ENCODE results near the gene TMEM63B. TPM values are rescaled to one million over a fixed set of nuclear protein-coding genes. Genes with fewer than 3 reads are reported as not detected.

The TMEM63B gene
- total and polyA plus RNA-seq, 2 of the 8 experiments (the other 6 are each of a cell fraction or from before 2014, with no cell fraction given), result 61.1 to 96.8 TPM

- TF ChIP-seq ATF2 (IDR thresholded peaks at IDR 0.05; ENCODE audit: low read length), result no peak
- TF ChIP-seq HDAC6 (IDR thresholded peaks at IDR 0.05; ENCODE audit: low read depth, low read length), result no peak
- no peak for TF ChIP-seq PHF8 (conservative IDR thresholded peaks at IDR 0.05; ENCODE audit: low read depth, low read length)
Measured at GRCh38 chr6:44078219-44078826, 49.0 kb upstream of the TMEM63B start (continued).

Measured in H1 (cell line).